ENCODE data around the gene CASP8. TPM values are rescaled to one million over a fixed set of nuclear protein-coding genes. Genes with fewer than 3 reads are reported as not detected.

CASP8 gene
- total RNA-seq, 4 donors from 2014 or later, result 10.9 to 26.4 (median 18.5) TPM

DNA sequence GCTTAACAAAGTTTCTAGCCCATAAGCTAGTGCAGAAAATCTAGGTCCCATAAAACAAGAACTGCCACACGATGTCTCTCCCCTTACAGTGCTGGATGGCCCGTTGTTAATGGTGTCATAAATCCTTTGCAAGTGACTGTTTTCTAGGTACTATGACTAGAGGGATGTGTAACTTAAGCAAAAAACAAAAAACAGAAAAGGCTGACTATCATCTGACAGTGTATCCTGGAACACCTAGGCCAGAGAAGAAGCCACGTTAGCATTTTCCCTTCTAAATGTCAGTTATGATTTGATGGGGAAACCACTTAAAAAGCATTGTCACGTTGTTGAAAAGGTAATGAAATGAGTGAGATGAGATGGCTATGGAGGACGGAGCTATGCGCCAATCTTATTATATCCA, 2.4 kb downstream of the CASP8 start:
- TF ChIP-seq, protein P1, sequence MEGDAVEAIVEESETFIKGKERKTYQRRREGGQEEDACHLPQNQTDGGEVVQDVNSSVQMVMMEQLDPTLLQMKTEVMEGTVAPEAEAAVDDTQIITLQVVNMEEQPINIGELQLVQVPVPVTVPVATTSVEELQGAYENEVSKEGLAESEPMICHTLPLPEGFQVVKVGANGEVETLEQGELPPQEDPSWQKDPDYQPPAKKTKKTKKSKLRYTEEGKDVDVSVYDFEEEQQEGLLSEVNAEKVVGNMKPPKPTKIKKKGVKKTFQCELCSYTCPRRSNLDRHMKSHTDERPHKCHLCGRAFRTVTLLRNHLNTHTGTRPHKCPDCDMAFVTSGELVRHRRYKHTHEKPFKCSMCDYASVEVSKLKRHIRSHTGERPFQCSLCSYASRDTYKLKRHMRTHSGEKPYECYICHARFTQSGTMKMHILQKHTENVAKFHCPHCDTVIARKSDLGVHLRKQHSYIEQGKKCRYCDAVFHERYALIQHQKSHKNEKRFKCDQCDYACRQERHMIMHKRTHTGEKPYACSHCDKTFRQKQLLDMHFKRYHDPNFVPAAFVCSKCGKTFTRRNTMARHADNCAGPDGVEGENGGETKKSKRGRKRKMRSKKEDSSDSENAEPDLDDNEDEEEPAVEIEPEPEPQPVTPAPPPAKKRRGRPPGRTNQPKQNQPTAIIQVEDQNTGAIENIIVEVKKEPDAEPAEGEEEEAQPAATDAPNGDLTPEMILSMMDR (IDR thresholded peaks at IDR 0.05), result no peak
- no peak for TF ChIP-seq POLR2A (IDR thresholded peaks at IDR 0.05)
- intact Hi-C loops (cut with DNase I; ENCODE audit: low total_unique reads), result no loop called here
- DNase-seq (ENCODE audit: low spot score in 2 of 2), result peak in 1 of 2 donors; percentile 2
- 66 to 75% methylated on average over 6 of the region's 6 CpGs for WGBS, 2 donors
- H3K4me3 ChIP-seq (ENCODE audit: low read depth, poor library complexity, severe bottlenecking), result no peak overlapping the region

DNA sequence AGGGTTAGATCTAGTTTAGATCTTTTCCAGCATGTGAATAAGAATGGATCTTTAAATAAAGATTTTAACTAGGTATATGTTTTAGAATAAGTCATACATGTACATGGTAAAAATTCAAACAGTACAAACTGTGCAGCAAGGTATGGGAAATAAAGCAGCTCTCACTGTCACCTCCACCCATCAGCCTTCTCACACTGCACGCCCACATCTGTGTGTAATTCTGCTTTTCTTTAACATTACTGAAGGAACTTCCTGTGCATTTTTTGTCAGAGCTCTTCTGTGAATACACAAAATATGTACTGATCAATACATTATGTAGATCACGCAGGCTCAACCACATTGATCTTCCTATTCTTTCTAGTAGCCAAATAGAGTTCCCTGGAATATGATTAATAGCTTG, 3.4 kb downstream of the CASP8 start:
- 69 to 85% methylated on average over 2 of the region's 2 CpGs for WGBS, 2 donors
- peak in 1 of 2 donors; percentile 3 for DNase-seq (ENCODE audit: low spot score in 2 of 2)
- TF ChIP-seq, protein P1 (IDR thresholded peaks at IDR 0.05), result no peak

DNA sequence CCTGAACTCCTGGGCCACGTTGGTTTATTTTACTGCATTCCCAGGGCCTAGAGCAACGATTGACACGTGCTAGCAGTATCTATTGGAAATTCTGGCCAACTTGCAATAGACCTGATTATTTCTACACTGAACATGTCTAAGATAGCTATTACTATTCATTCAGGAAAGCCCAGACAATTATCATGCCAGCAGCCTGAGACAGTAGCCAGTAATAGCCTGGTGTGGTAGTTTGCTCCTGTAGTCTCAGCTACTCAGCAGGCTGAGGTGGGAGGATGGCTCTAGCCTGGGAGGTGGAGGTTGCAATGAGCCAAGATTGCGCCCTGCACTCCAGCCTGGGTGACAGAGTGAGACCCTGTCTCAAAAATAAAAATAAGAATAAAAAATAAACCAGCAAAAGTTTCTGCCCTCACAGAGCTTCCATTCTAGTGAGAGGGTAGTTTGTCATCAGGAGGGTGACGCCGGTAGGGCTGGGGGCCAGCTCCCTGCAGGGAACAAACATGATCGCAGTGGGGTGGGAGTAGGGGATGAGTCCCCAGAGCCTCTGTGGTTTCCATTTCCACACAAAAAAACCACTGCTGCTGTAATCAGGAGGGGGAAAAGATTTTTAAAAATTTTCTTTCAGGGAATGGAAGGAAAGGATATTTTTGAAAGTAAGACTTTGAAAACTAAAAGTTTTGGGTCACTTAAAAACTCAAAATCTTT, 4.3 kb downstream of the CASP8 start:
- DNase-seq (ENCODE audit: low spot score in 2 of 2), result no peak
- 63 to 77% methylated on average over 7 of the region's 7 CpGs for WGBS, 2 donors
- no peak overlapping the region for H3K4me3 ChIP-seq (ENCODE audit: low read depth, poor library complexity, severe bottlenecking)
- TF ChIP-seq, protein P1 (IDR thresholded peaks at IDR 0.05), result no peak
- TF ChIP-seq POLR2A (IDR thresholded peaks at IDR 0.05), result no peak
- intact Hi-C loops (cut with DNase I; ENCODE audit: low total_unique reads), result no loop called here

More for the DNA sequence above, 3.4 kb downstream of the CASP8 start:
- H3K4me3 ChIP-seq (ENCODE audit: low read depth, poor library complexity, severe bottlenecking), result no peak overlapping the region
- intact Hi-C loops (cut with DNase I; ENCODE audit: low total_unique reads), result no loop called here

DNA sequence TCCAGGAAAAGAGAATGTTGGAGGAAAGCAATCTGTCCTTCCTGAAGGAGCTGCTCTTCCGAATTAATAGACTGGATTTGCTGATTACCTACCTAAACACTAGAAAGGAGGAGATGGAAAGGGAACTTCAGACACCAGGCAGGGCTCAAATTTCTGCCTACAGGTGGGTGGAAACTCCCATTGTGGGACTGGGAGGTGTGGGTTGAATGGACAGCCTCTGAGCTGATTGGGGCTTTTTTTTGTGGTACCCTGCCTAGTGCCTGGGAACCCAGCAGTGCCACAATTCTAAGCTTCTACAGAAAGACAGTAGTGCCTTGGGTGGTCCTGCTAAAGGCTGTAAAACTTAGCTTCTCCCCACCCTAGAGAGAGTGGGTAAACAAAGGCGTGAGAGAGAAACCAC, 6.3 kb downstream of the CASP8 start:
- 90 to 95% methylated on average over 2 of the region's 2 CpGs for WGBS, 2 donors
- intact Hi-C loops (cut with DNase I; ENCODE audit: low total_unique reads), result no loop called here

DNA sequence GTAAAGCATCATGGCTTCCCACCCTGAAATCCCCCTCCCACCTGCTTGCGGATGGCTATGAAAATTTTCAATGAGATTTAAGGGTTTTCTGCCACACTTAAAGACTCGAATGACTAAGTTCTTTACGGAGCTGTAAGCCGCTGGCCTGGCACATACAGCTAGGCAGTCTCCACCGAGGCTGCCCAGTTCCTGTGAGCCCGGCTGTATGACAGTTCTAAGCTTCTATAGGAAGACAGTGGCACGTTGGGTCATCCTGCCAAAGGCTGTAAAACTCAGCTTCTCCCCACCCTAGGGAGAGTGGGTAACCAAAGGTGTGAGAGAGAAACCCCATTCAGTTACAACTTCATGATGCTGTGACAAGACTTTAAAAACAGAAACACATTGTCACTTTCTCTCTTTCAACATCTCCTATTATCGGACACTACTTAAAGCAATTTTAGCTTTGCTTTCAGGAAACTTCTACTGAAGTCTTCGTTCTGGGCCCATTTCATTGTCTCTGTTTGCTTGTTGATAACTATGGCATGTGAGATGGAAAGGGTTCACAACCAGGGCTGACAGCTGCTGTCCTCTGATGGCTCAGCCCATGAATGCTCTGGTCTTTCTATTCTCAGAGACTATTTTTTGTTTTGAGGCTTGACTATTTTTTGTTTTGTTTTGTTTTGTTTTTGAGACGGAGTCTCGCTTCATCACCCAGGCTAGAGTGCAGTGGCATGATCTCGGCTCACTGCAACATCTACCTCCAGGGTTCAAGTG, 7.1 kb downstream of the CASP8 start:
- intact Hi-C loops (cut with DNase I; ENCODE audit: low total_unique reads), result no loop called here
- WGBS, 2 donors, result 87 to 94% methylated on average over 12 of the region's 12 CpGs
- DNase-seq (ENCODE audit: low spot score in 2 of 2), result no peak
- no peak overlapping the region for H3K4me3 ChIP-seq (ENCODE audit: low read depth, poor library complexity, severe bottlenecking)
- TF ChIP-seq, protein P1 (IDR thresholded peaks at IDR 0.05), result no peak
- no peak for TF ChIP-seq POLR2A (IDR thresholded peaks at IDR 0.05)

More for the DNA sequence above, 6.3 kb downstream of the CASP8 start:
- DNase-seq (ENCODE audit: low spot score in 2 of 2), result no peak
- H3K4me3 ChIP-seq (ENCODE audit: low read depth, poor library complexity, severe bottlenecking), result no peak overlapping the region
- TF ChIP-seq POLR2A (IDR thresholded peaks at IDR 0.05), result no peak
- TF ChIP-seq, protein P1 (IDR thresholded peaks at IDR 0.05), result no peak
